ENCODE data around the gene SLC45A3. TPM values are rescaled to one million over a fixed set of nuclear protein-coding genes. Genes with fewer than 3 reads are reported as not detected.

SLC45A3 gene
- total and polyA plus RNA-seq, 2 donors (not counting 3 experiments of a cell fraction or from before 2014, with no cell fraction given), result 15.1 to 15.6 TPM

DNA sequence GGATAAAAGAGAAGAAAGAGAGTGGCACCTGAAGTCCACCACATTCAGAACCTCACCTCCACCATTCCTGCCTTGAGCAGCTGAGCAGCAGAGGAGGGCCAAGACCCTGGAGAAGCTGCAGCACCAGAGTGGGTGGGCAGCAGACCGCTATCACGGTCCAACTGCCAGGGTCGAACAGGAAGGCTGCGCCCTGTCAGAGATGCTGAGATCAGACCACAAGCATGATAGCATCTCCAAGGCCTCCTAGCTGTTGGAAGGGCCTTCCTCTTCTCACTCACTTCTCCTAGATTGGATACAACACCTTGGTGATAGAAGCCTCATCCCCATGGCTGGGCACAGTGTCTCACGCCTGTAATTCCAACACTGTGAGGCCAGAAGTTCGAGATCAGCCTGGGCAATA lies 12.1 kb upstream of the SLC45A3 start:
- intact Hi-C loops (cut with micrococcal nuclease) (no loop called here), dilution Hi-C loops (cut with MboI; ENCODE audit: extremely low pct_ligation_motif_present, low sequenced_read_pairs) (no loop called here)
- CTCF ChIA-PET, result interaction anchor here (1.1 to 2.9 kb wide), 2 partner anchors 9 to 18 kb away, joined by 4 to 11 read pairs; no protein-coding TSS in a partner anchor
- BruUV-seq (replicated peaks), result no TSS peak
- POLR2A ChIA-PET, result no interaction called here
- no peak overlapping the region for H3K27ac ChIP-seq (ENCODE audit: insufficient read depth, low read depth, low read length)
- H3K9me1 ChIP-seq (replicated peaks; ENCODE audit: control insufficient read depth, extremely low read depth, insufficient read depth, low read length), result no peaks in the 10 kb centered on the region
- H2AFZ ChIP-seq (ENCODE audit: low read depth, low read length), result no peak overlapping the region
- H3K9me3 ChIP-seq (replicated peaks; ENCODE audit: control insufficient read depth, insufficient read depth, low read length), result no peaks in the 10 kb centered on the region
- TF ChIP-seq JUN (IDR thresholded peaks at IDR 0.05; ENCODE audit: borderline replicate concordance, insufficient read depth, insufficient read length, low read depth) (no peak), POLR2A (IDR thresholded peaks at IDR 0.05; ENCODE audit: low read depth, low read length) (no peak)
- TF ChIP-seq, protein P1, sequence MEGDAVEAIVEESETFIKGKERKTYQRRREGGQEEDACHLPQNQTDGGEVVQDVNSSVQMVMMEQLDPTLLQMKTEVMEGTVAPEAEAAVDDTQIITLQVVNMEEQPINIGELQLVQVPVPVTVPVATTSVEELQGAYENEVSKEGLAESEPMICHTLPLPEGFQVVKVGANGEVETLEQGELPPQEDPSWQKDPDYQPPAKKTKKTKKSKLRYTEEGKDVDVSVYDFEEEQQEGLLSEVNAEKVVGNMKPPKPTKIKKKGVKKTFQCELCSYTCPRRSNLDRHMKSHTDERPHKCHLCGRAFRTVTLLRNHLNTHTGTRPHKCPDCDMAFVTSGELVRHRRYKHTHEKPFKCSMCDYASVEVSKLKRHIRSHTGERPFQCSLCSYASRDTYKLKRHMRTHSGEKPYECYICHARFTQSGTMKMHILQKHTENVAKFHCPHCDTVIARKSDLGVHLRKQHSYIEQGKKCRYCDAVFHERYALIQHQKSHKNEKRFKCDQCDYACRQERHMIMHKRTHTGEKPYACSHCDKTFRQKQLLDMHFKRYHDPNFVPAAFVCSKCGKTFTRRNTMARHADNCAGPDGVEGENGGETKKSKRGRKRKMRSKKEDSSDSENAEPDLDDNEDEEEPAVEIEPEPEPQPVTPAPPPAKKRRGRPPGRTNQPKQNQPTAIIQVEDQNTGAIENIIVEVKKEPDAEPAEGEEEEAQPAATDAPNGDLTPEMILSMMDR (IDR thresholded peaks at IDR 0.05; ENCODE audit: extremely low read depth in 1 of 2, insufficient read depth in 1 of 2, low read depth in 1 of 2, low read length in 2 of 2), result no peak
- no peaks in the 10 kb centered on the region for H4K20me1 ChIP-seq (replicated peaks; ENCODE audit: control insufficient read depth, extremely low read depth, insufficient read depth, low read length)
- DNase-seq (ENCODE audit: low read depth, low spot score) (no peak), FAIRE-seq (no peak)
- peaks cover 0 to 2% of the 10 kb centered on the region in 2 experiments for H3K27me3 ChIP-seq (ENCODE audit: control insufficient read depth in 2 of 2, insufficient read depth in 2 of 2, low read length in 2 of 2)
- no peak overlapping the region for H3K4me2 ChIP-seq (ENCODE audit: insufficient read depth, low read length)
- no peaks in the 10 kb centered on the region for H3K4me1 ChIP-seq (ENCODE audit: control insufficient read depth, extremely low read depth, insufficient read depth, low read length)
- no peak overlapping the region for H3K9ac ChIP-seq (replicated peaks; ENCODE audit: extremely low read depth, insufficient read depth, low read length)
- H3K79me2 ChIP-seq (ENCODE audit: control insufficient read depth, insufficient read depth, low read length), result no peaks in the 10 kb centered on the region
- H3K4me3 ChIP-seq (replicated peaks in 1 of 3; ENCODE audit: insufficient read depth in 1 of 3, low read depth in 1 of 3, low read length in 3 of 3), result no peak overlapping the region
- no peaks in the 10 kb centered on the region for H3K36me3 ChIP-seq (ENCODE audit: control insufficient read depth in 2 of 2, extremely low read depth in 1 of 2, insufficient read depth in 2 of 2, low read length in 2 of 2)

DNA sequence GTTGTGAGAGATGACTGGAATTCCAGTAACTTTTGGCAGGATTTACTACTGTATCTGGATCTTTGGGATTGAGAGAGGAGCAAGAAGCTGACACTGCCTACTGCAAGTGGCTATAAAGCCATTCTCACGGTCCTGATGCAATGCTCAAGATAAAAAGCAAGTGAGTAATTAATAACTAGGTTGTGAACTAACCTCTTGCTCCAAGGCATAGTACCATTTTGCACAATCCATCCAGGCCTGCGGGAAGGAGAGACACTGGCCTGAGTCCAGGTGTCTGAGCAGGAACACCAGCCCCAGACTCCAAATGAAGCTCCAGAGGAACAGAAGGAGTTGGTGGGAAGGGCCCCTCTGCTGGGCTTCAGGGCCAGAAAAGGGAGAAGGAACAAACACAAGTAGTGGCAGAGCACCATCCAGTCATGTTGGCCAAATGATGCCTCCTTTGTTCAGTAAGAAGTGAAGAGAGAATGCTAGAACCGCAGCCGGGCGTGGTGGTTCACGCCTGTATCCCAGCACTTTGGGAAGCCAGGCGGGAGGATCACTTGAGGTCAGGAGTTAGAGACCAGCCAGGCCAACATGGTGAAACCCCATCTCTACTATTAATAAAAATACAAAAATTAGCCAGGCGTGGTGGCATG lies 9.9 kb upstream of the SLC45A3 start:
- Histone ChIP-seq H3K9me1 (replicated peaks; ENCODE audit: control insufficient read depth, extremely low read depth, insufficient read depth, low read length) (no peaks in the 10 kb centered on the region), H2AFZ (ENCODE audit: low read depth, low read length) (no peak overlapping the region), H3K79me2 (ENCODE audit: control insufficient read depth, insufficient read depth, low read length) (no peaks in the 10 kb centered on the region), H3K9ac (replicated peaks; ENCODE audit: extremely low read depth, insufficient read depth, low read length) (no peak overlapping the region), H3K9me3 (replicated peaks; ENCODE audit: control insufficient read depth, insufficient read depth, low read length) (no peaks in the 10 kb centered on the region), H3K4me1 (ENCODE audit: control insufficient read depth, extremely low read depth, insufficient read depth, low read length) (no peaks in the 10 kb centered on the region), H3K27ac (ENCODE audit: insufficient read depth, low read depth, low read length) (no peak overlapping the region), H3K4me2 (ENCODE audit: insufficient read depth, low read length) (no peak overlapping the region), H3K36me3 (ENCODE audit: control insufficient read depth in 2 of 2, extremely low read depth in 1 of 2, insufficient read depth in 2 of 2, low read length in 2 of 2) (no peaks in the 10 kb centered on the region), H4K20me1 (replicated peaks; ENCODE audit: control insufficient read depth, extremely low read depth, insufficient read depth, low read length) (no peaks in the 10 kb centered on the region), H3K27me3 (ENCODE audit: control insufficient read depth in 2 of 2, insufficient read depth in 2 of 2, low read length in 2 of 2) (peaks cover 0 to 2% of the 10 kb centered on the region in 2 experiments), H3K4me3 (replicated peaks in 1 of 3; ENCODE audit: insufficient read depth in 1 of 3, low read depth in 1 of 3, low read length in 3 of 3) (no peak overlapping the region)
- TF ChIP-seq FOS (IDR thresholded peaks at IDR 0.05; ENCODE audit: borderline replicate concordance, insufficient read depth, low read length), result no peak
- dilution Hi-C loops (cut with MboI; ENCODE audit: extremely low pct_ligation_motif_present, low sequenced_read_pairs), result no loop called here
- FAIRE-seq, result no peak
- intact Hi-C loops (cut with micrococcal nuclease), result no loop called here
- DNase-seq (ENCODE audit: low read depth, low spot score), result no peak
- ChIA-PET POLR2A (no interaction called here), CTCF (interaction anchor here (1.0 to 3.8 kb wide), 3 partner anchors 21 to 99 kb away, joined by 3 to 20 read pairs (median 11); no protein-coding TSS in a partner anchor)
- BruUV-seq (replicated peaks), result no TSS peak

Data from endothelial cell of umbilical vein (primary cell).